HG03108 (cell line): ENCODE results near the gene GSTT2.
"Not testable (repeated sequence)": the region's sequence is repeated elsewhere in the genome, so short reads cannot be mapped to it uniquely, and the experiment has no call there.

Source experiments
- ATAC-seq: cut with Tn5 transposase; IDR thresholded peaks from one replicate; pipeline ENCODE4 v1.9.1; 2021; ENCODE audit warnings: moderate library complexity; ENCODE audit not compliant: unreplicated experiment

GSTT2 gene

GRCh38 chr22:23971927-23972326 is 8.0 kb upstream of the GSTT2 start:
- not testable (repeated sequence) for ATAC-seq

- peak; percentile 87 for ATAC-seq
These were observed 5.6 kb upstream of the GSTT2 start, which contains the start of gene DDT for GRCh38 chr22:23974345-23974744. DDT (minus strand) TSS chr22:23974441; CDS start chr22:23974414, 27 bp downstream.

- ATAC-seq: not testable (repeated sequence)
These were observed 5.0 kb upstream of the GSTT2 start for GRCh38 chr22:23974836-23975352.

GRCh38 chr22:23977304-23977703 is 2.6 kb upstream of the GSTT2 start:
- not testable (repeated sequence) for ATAC-seq

- not testable (repeated sequence) for ATAC-seq
These were observed 633 bp downstream of the GSTT2 start for GRCh38 chr22:23980567-23980966.

- ATAC-seq: no peak
These were observed 4.5 kb downstream of the GSTT2 start for GRCh38 chr22:23984430-23984829.

GRCh38 chr22:23986089-23986488 is 6.2 kb downstream of the GSTT2 start:
- ATAC-seq: not testable (repeated sequence)

GRCh38 chr22:23986538-23987178 is 6.7 kb downstream of the GSTT2 start:
- not testable (repeated sequence) for ATAC-seq

GRCh38 chr22:23989583-23990244 is 9.8 kb downstream of the GSTT2 start:
- not testable (repeated sequence) for ATAC-seq

GRCh38 chr22:23993080-23993479 is 13.1 kb downstream of the GSTT2 start:
- ATAC-seq: not testable (repeated sequence)

GRCh38 chr22:23993581-23994177 is 13.7 kb downstream of the GSTT2 start:
- ATAC-seq: not testable (repeated sequence)

- ATAC-seq: no peak
These were observed 17.2 kb downstream of the GSTT2 start for GRCh38 chr22:23997092-23997491.

- not testable (repeated sequence) for ATAC-seq
These were observed 19.8 kb downstream of the GSTT2 start for GRCh38 chr22:23999779-24000178.

GRCh38 chr22:24001314-24001713 is 21.4 kb downstream of the GSTT2 start:
- no peak for ATAC-seq

- no peak for ATAC-seq
These were observed 22.3 kb downstream of the GSTT2 start for GRCh38 chr22:24002272-24002671.

- no peak for ATAC-seq
These were observed 22.9 kb downstream of the GSTT2 start for GRCh38 chr22:24002851-24003250.

- no peak for ATAC-seq
These were observed 24.0 kb downstream of the GSTT2 start for GRCh38 chr22:24003887-24004286.

- ATAC-seq: no peak
These were observed 25.3 kb downstream of the GSTT2 start, which contains the start of gene GSTT4 for GRCh38 chr22:24005201-24005600. GSTT4 (minus strand) TSS chr22:24005453; CDS start chr22:24005356, 97 bp downstream.

GRCh38 chr22:24006207-24006913 is 26.4 kb downstream of the GSTT2 start:
- ATAC-seq: no peak

- ATAC-seq: no peak
These were observed 26.9 kb downstream of the GSTT2 start for GRCh38 chr22:24006914-24007214.
